Gastrocnemius medialis (tissue), 4 donors: ENCODE data around the gene CNIH3.

Experiments used
- POLR2A ChIP-seq, 2 donors: fragments of 450-650 bp; IDR thresholded peaks; one replicate each; pipeline ENCODE4 v1.6.1; 2017; ENCODE audit warnings: antibody characterized with exemption in 2 of 2, mild to moderate bottlenecking in 2 of 2, moderate library complexity in 2 of 2
- TF ChIP-seq, protein P1 (sequence below), 5 experiments: fragments of 450-650 bp in 3 of 5; fragments of 200-600 bp in 2 of 5; sonication (generic) in 2 of 5; IDR thresholded peaks in 4 of 5; conservative IDR thresholded peaks in 1 of 5; 1 replicate in 4 of 5; 2 replicates in 1 of 5; pipeline ENCODE4 v1.5.1; 2016 to 2019; ENCODE audit warnings: antibody characterized with exemption in 5 of 5, mild to moderate bottlenecking in 3 of 5, moderate library complexity in 3 of 5

DNA sequence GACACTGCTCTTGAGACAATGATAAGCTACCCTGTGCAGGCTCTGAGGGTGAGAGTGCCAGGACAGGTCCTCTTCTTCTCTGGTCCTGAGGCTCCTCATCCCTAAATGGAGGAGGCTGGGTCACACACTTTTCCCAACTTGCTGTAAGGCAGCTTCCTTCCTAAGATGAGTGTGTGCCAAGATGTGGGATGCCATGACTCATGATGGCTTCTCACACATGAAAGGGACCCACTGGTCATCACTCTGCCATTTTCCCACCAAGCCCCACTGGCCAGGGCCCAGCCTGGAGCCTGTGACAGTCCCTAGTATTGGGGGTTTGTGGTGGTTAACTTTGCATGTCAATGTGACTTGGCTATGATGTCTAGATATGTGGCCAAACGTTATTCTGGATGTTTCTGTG is 54.4 kb downstream of the CNIH3 start:
- TF ChIP-seq, protein P1, sequence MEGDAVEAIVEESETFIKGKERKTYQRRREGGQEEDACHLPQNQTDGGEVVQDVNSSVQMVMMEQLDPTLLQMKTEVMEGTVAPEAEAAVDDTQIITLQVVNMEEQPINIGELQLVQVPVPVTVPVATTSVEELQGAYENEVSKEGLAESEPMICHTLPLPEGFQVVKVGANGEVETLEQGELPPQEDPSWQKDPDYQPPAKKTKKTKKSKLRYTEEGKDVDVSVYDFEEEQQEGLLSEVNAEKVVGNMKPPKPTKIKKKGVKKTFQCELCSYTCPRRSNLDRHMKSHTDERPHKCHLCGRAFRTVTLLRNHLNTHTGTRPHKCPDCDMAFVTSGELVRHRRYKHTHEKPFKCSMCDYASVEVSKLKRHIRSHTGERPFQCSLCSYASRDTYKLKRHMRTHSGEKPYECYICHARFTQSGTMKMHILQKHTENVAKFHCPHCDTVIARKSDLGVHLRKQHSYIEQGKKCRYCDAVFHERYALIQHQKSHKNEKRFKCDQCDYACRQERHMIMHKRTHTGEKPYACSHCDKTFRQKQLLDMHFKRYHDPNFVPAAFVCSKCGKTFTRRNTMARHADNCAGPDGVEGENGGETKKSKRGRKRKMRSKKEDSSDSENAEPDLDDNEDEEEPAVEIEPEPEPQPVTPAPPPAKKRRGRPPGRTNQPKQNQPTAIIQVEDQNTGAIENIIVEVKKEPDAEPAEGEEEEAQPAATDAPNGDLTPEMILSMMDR (IDR thresholded peaks at IDR 0.05 in 4 of 5, conservative IDR thresholded peaks at IDR 0.05 in 1 of 5), result no peak
- no peak for TF ChIP-seq POLR2A (IDR thresholded peaks at IDR 0.05)
